ENCODE results near the gene DOCK8.

Gene DOCK8

DNA sequence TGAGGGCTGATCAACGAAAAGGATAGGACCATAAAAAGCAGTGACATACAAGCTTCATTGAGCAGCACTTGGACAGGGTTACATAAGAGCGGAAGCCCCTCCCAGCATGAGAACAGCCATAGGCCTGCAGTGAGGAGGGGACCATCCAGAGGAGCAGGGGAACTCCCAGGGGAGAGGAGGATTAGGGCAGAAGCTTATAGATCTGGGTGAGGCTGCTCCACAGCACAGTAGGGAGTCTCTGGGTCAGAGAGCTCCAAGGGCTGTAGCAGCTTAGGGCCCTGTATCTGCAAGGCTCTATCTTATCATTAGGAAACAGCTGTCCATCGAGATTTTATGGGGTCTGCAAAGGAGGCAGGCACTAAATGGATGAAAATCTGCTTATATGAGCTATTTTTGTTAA is 186.6 kb downstream of the DOCK8 start:
- H3K36me3 ChIP-seq (replicated peaks; ENCODE audit: insufficient read depth, low read length): no peaks in the 10 kb centered on the region; the same call in none of the 2 replicates
- DNase-seq: no peak
- H3K9ac ChIP-seq (ENCODE audit: low read length): no peak overlapping the region
- H4K20me1 ChIP-seq (ENCODE audit: insufficient read depth, low read length): no peaks in the 10 kb centered on the region
- H3K27me3 ChIP-seq (replicated peaks; ENCODE audit: insufficient read depth, low read length): no peaks in the 10 kb centered on the region
- no peak overlapping the region for H2AFZ ChIP-seq (ENCODE audit: low read length)
- no peak overlapping the region for H3K4me2 ChIP-seq (ENCODE audit: low read depth, low read length)
- no peaks in the 10 kb centered on the region for H3K79me2 ChIP-seq (ENCODE audit: low read length)
- H3K4me1 ChIP-seq (ENCODE audit: low read length): no peaks in the 10 kb centered on the region
- no peaks in the 10 kb centered on the region for H3F3A ChIP-seq (ENCODE audit: insufficient read depth, low read length)
- H3K27ac ChIP-seq (ENCODE audit: low read length): no peak overlapping the region
- no peaks in the 10 kb centered on the region for H3K9me2 ChIP-seq (replicated peaks; ENCODE audit: insufficient read depth, low read length)
- TF ChIP-seq EZH2phosphoT487 (IDR thresholded peaks at IDR 0.05; ENCODE audit: low read length) (no peak), EZH2 (optimal IDR thresholded peaks at IDR 0.05; ENCODE audit: low read depth, low read length) (no peak)
- TF ChIP-seq, protein P1, sequence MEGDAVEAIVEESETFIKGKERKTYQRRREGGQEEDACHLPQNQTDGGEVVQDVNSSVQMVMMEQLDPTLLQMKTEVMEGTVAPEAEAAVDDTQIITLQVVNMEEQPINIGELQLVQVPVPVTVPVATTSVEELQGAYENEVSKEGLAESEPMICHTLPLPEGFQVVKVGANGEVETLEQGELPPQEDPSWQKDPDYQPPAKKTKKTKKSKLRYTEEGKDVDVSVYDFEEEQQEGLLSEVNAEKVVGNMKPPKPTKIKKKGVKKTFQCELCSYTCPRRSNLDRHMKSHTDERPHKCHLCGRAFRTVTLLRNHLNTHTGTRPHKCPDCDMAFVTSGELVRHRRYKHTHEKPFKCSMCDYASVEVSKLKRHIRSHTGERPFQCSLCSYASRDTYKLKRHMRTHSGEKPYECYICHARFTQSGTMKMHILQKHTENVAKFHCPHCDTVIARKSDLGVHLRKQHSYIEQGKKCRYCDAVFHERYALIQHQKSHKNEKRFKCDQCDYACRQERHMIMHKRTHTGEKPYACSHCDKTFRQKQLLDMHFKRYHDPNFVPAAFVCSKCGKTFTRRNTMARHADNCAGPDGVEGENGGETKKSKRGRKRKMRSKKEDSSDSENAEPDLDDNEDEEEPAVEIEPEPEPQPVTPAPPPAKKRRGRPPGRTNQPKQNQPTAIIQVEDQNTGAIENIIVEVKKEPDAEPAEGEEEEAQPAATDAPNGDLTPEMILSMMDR (IDR thresholded peaks at IDR 0.05; ENCODE audit: low read length): no peak
- H3K4me3 ChIP-seq (ENCODE audit: low read length): no peak overlapping the region
- H3K9me3 ChIP-seq (replicated peaks; ENCODE audit: insufficient read depth, low read length): no peaks in the 10 kb centered on the region

DNA sequence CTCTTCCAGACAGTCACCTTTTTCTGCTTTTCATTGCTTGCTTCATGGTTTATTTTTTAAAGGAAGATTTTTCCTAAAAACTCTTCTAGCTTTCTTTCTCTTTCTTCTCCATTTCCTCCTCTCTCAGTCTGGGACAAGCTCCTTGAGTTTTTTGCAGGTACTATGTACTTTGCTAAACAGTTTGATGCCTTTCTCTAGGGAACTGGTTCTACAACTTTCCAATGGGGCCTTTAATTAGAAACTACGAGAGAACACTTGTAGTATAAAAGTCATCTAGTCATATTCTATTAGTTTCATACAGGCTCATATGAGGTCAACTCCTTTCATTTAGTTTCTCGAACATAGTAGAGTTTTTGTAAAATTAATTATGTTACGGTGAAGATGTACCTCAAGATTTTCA is 189.6 kb downstream of the DOCK8 start:
- no peaks in the 10 kb centered on the region for H3F3A ChIP-seq (ENCODE audit: insufficient read depth, low read length)
- no peaks in the 10 kb centered on the region for H3K79me2 ChIP-seq (ENCODE audit: low read length)
- H3K9me2 ChIP-seq (replicated peaks; ENCODE audit: insufficient read depth, low read length): no peaks in the 10 kb centered on the region
- no peak overlapping the region for H2AFZ ChIP-seq (ENCODE audit: low read length)
- H3K36me3 ChIP-seq (replicated peaks; ENCODE audit: insufficient read depth, low read length): no peaks in the 10 kb centered on the region; the same call in 1 of the 2 replicates
- no peaks in the 10 kb centered on the region for H4K20me1 ChIP-seq (ENCODE audit: insufficient read depth, low read length)
- TF ChIP-seq EZH2 (optimal IDR thresholded peaks at IDR 0.05; ENCODE audit: low read depth, low read length) (no peak), EZH2phosphoT487 (IDR thresholded peaks at IDR 0.05; ENCODE audit: low read length) (no peak)
- TF ChIP-seq, protein P1 (IDR thresholded peaks at IDR 0.05; ENCODE audit: low read length): no peak
- H3K4me2 ChIP-seq (ENCODE audit: low read depth, low read length): no peak overlapping the region
- no peak overlapping the region for H3K27ac ChIP-seq (ENCODE audit: low read length)
- no peak overlapping the region for H3K4me3 ChIP-seq (ENCODE audit: low read length)
- H3K9me3 ChIP-seq (replicated peaks; ENCODE audit: insufficient read depth, low read length): no peaks in the 10 kb centered on the region
- H3K4me1 ChIP-seq (ENCODE audit: low read length): no peaks in the 10 kb centered on the region
- H3K9ac ChIP-seq (ENCODE audit: low read length): no peak overlapping the region
- no peaks in the 10 kb centered on the region for H3K27me3 ChIP-seq (replicated peaks; ENCODE audit: insufficient read depth, low read length)
- no peak for DNase-seq

DNA sequence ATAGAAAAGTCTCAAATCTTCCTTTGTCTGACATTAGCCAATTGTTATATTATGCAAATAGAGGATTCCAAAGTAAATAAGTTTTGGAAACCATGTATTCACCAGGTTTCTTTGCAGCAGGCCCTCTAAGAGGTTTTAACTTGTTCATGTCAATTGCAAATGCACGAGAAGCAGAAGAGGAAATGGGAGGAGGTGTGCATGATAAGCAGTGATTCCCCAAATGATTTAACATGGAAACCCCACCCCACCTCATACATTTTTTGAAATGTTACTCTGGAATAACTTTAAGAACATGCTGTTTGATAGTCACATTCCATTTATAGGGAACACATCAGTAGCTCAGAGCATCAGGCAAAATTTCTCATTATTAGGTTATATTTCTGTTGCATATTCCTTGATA is 190.7 kb downstream of the DOCK8 start:
- DNase-seq: no peak
- no peaks in the 10 kb centered on the region for H3K79me2 ChIP-seq (ENCODE audit: low read length)
- no peak overlapping the region for H3K27ac ChIP-seq (ENCODE audit: low read length)
- H3K4me3 ChIP-seq (ENCODE audit: low read length): no peak overlapping the region
- no peaks in the 10 kb centered on the region for H3F3A ChIP-seq (ENCODE audit: insufficient read depth, low read length)
- no peaks in the 10 kb centered on the region for H4K20me1 ChIP-seq (ENCODE audit: insufficient read depth, low read length)
- H3K27me3 ChIP-seq (replicated peaks; ENCODE audit: insufficient read depth, low read length): no peaks in the 10 kb centered on the region
- TF ChIP-seq, protein P1 (IDR thresholded peaks at IDR 0.05; ENCODE audit: low read length): no peak
- no peak for TF ChIP-seq EZH2phosphoT487 (IDR thresholded peaks at IDR 0.05; ENCODE audit: low read length)
- no peak for TF ChIP-seq EZH2 (optimal IDR thresholded peaks at IDR 0.05; ENCODE audit: low read depth, low read length)
- H3K9ac ChIP-seq (ENCODE audit: low read length): no peak overlapping the region
- H3K36me3 ChIP-seq (replicated peaks; ENCODE audit: insufficient read depth, low read length): no peaks in the 10 kb centered on the region
- no peaks in the 10 kb centered on the region for H3K4me1 ChIP-seq (ENCODE audit: low read length)
- no peaks in the 10 kb centered on the region for H3K9me3 ChIP-seq (replicated peaks; ENCODE audit: insufficient read depth, low read length)
- no peak overlapping the region for H2AFZ ChIP-seq (ENCODE audit: low read length)
- H3K4me2 ChIP-seq (ENCODE audit: low read depth, low read length): no peak overlapping the region
- no peaks in the 10 kb centered on the region for H3K9me2 ChIP-seq (replicated peaks; ENCODE audit: insufficient read depth, low read length)
